ENCODE measurements around the gene MAP4K4.

Gene MAP4K4

DNA sequence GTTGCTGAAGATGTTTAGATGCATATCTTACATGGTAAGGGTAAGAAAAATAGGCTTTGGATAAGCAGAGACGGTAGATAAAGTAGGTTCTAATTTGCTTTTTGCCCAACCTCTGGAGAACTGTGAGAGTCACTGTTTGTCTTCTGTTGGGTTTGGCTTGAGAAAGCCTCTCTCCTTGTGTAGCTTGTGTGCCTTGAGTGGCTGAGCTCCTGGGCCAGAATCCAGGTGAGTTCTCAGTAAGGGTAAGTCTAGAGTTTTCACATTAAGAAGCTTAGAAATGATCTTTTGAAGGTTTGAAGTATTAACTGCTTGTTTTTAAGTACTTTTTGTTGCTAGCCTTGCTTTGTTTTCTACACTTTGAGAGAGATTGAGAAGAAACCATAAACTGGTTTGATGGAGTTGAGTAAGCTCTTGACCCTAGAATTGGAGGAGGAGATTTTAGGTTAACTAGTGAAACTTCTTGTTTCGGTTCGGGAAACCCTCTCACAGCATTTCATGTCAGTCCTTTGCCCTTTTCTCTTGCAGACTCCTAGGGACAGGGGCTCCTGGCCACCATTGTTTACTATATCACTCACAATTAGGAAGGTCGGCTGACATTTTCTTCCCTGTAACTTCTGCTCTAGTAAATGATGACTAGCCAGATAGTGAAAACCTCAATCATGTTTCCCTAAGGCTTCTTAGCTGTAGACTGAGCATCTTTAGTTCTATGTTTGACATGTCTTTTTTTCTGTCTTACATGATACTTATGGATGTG, 26.0 kb downstream of the MAP4K4 start:
- no peak for FAIRE-seq

GRCh38 chr2:101724125-101724474, 26.6 kb downstream of the MAP4K4 start:
- FAIRE-seq: no peak

DNA sequence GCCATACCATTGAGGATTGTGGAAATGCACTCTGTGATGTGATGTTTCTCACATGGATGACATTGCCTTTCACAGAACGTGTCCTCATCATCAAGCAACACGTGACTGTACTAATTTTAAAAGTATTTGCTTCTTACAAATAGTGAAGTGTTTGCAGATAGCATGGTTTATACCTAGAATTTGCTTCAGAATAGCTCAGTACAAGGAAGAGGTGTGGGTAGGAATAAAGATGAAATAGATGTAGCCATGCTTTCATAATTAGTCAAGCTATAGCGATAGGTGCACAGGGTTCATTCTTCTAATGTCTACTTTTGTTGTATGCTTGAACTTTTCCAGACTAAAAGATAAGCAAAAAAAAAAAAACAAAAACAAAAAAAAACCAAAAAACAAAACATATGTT, 27.5 kb downstream of the MAP4K4 start:
- no peak for FAIRE-seq

GRCh38 chr2:101725515-101726192, 28.1 kb downstream of the MAP4K4 start:
- FAIRE-seq: no peak

DNA sequence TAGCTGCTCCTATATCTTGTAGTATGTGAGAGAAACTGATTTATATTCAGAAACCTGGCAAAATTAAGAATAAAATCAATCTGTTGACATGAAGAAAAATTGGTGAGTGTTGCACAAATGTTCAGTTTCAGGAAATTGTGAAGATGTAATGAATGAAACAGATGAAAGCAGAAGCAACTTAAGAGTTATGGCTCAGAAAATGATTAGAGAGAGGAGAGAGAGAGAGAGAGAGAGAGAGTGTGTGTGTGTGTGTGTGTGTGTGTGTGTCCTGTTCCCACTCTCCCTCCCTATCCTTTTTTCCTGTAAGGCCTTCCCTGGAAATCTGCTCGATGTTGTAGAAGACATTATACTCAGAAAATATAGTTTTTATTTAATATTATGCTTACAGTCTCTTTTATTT, 31.4 kb downstream of the MAP4K4 start:
- no peak for FAIRE-seq

DNA sequence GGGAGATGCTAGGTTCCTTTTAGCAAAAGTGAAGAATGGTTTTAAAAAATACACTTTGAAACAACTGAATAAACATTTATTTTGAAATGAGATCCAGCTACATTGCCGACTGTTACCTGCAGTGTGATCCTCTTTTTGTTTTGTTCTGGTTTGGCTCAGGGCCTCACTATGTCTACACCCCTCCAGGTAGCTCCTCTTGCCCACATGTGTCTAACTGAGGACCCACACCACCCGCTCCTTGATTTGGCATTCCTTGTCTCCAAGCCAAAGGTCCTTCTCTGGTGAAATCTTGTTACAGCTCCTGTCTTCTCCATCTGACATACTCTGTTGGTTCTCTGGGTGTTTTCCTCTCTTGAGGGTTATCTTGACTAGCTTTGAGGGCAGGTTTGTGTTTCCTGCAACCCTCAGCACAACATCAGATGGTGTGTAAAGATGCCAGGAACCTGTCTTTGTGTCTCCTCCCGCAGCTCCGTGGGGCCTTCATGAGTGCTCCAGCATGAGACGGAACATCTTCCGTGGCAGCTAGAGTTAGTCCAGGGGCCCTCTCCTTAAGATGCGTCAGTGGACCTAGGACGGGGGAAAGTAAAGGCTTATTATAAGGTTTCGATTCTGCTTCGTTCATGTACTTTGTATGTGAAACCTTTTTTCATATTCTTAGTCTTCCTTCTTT, 32.1 kb downstream of the MAP4K4 start:
- FAIRE-seq: no peak

DNA sequence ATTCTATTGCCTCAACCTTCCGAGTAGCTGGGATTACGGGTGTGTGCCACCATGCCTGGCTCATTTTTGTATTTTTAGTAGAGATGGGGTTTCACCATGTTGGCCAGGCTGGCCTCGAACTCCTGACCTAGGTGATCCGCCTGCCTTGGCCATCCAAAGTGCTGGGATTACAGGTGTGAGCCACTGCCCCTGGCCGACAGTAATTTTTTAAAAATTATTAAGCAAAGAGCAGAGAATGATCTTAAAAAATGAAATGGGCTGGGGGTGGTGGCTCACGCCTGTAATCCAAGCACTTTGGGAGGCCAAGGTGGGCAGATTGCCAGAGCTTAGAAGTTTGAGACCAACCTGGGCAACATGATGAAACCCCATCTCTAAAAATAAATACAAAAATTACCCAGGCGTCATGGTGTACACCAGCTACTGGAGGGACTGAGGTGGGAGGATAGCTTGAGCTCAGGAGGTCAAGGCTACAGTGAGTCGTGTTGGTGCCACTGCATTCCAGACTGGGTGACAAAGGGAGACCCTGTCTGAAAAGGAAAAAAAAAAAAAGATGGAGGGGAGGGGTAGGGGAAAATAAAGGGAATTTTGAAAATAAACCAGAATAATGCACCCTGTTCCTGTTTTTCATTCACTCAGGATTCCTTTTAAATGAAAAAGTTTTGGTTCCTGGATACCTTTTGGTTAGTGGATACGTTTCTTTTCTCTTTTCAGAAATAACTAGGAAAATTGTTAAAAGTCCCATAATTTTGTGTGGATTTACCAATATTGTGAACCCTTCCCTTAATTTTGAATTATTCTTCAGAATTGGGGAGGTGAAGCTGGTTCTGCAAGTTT, 33.9 kb downstream of the MAP4K4 start:
- FAIRE-seq: no peak

- no peak for FAIRE-seq
Measured at GRCh38 chr2:101732199-101732598, 34.7 kb downstream of the MAP4K4 start.

- no peak for FAIRE-seq
Measured at GRCh38 chr2:101732773-101733256, 35.3 kb downstream of the MAP4K4 start.

DNA sequence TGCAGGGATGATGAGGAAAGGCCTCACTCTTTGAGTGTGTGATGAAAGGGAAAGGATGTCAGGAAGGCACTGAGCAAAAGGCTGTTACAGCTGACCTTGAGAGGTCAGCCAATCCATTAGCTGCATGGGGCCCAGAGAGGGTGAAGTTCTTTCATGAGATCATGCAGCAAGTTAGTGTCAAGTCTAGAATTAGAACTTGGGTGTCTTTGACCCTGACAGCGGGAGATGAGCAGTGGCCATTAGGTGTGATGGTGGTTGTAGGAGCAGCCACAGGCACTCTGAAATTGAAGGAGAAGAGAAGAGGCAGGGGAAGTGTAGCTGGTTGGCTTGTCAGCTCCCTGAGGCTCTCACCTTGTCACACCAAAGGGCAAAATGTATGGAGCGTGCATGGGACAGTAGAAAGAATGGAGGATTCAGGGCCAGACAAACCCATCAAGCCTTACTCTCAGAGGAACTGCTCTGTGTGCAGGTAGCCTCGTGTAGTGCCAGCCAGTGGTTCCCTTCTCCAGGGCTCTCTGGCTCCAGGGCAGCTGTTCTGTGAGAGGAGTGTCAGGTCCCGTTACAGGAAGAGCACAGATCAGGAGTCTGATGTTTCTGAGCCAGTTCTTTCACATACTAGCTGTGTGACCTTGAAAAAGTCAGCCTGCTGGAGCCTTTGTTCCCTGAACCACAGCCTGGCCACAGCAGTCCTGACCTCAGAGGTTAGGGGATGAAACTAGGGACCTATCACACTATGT, 35.9 kb downstream of the MAP4K4 start:
- no peak for FAIRE-seq

DNA sequence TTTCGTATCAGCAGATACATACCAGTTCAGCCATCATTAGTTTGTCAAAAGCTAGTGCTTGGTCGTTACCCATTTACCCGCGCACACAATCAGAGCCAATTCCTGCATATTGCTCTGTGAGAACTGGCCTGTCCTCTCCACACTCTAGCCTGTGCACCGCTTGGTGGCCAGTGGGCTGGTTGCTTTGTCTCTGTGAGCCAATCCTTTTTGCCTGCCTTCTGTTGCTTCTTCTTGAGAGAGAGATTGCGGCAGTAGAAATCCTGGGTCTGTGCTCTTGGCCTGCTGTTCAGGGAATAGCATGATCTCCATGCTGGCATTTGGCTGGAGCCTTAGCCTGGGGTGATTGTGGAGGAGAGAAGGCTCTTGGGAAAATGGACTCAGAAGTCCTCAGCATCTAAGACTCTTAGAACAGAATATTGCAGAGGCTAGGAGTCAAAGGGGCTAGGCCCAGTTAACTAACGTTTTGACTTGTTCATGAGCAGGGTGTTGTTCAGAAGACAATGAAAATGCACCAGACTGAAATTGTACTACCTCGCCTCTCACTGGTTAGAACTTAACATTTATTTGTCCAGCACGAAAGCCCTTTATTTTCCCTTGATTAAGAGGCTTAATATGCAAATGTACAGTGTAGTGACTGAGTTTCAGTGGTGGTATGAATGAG, 37.1 kb downstream of the MAP4K4 start:
- FAIRE-seq: no peak

DNA sequence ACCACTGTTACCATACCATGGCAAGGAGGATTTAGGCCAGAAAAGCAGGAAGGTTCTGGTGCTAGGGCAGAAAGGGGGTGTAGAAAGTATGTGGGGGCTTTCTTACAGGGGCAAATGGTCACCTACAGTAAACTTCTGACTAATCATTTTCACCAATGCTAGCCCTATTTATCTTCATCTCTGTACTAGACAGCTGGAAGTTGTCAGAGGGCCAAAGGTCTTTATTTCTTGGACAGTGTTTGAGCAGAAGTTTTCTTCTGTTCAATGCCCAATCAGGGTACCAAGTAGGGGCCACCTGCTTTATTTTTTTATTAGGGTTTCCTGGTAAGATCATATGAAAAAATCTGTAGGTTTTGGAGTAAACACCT, 37.6 kb downstream of the MAP4K4 start:
- no peak for FAIRE-seq

DNA sequence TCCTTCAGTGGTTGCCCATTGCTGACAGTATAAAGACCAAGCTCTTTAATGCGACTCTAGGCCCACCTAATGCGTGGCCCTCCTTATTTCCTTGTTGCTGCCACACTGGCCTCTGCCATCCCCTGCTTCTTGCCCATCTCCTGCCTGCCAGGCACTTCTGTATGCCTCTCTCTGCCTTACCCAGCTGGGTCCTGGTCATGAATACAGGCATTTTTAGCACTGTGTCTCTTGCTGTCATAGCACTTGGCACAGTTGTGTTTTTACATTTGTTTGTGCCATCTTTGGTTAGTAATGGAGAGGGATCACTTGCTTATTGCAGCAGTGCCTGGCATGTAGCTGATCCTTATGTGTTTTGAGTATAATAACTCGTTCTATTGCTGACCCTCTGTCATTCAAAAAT, 38.7 kb downstream of the MAP4K4 start:
- no peak for FAIRE-seq

DNA sequence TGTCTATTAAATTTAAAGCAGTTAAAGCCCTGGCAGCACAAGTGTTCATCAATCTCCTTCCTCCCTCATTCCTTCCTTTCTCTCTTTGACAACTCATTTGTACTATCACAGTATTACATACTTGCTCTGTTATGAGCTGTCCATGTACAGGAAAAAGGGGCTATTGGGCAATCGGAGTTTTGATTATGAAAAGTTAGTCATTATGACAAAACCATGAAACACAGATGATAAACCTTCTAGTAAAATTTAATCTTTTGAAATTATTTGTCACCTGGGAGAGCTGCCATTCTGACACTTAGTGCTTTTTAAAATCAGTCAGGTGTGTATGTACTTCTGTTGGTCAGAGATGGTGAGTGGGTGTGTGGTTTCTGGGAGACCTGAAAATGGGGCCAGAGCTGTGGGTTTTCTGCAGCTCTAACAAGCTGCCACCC, 39.4 kb downstream of the MAP4K4 start:
- no peak for FAIRE-seq

GRCh38 chr2:101737478-101738255, 40.2 kb downstream of the MAP4K4 start:
- FAIRE-seq: no peak

DNA sequence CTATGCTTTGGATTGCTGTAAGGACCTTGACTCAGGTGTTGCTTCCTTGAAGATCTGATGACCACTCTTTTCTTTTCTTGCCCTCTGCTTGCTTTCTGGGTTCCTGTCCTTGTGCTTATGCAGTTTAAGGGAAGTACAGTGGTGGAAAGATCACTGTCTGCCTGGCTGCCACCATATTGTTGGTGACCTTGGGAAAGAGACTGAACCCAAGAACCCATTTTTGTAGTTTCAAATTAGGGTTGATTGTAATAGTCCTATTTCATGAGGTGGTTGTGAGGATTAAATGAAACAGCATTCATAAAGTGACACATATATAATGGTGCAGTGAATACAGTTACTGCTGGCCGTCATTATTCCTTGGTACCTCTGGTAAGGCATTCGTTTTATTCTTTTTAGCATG, 41.1 kb downstream of the MAP4K4 start:
- no peak for FAIRE-seq

DNA sequence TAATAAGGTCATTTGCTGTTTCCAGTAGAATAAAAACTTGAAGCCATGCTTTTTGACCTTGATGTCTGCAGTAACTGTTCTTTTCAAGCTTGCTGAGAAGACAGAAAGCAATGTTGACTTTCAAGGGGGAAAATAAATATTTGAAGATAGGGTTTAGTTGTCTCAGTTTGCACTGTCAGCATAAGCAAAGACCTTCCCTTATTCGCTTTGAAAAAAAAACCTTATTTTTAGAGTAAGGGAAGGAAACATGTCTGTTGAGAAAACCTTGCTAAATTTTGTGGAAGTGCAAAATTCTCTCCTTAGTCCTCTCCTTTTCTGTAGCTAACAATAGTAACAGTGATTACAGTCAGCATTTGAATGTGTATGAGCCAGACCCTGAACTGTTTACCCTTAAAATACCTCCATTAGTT, 43.1 kb downstream of the MAP4K4 start:
- FAIRE-seq: no peak

DNA sequence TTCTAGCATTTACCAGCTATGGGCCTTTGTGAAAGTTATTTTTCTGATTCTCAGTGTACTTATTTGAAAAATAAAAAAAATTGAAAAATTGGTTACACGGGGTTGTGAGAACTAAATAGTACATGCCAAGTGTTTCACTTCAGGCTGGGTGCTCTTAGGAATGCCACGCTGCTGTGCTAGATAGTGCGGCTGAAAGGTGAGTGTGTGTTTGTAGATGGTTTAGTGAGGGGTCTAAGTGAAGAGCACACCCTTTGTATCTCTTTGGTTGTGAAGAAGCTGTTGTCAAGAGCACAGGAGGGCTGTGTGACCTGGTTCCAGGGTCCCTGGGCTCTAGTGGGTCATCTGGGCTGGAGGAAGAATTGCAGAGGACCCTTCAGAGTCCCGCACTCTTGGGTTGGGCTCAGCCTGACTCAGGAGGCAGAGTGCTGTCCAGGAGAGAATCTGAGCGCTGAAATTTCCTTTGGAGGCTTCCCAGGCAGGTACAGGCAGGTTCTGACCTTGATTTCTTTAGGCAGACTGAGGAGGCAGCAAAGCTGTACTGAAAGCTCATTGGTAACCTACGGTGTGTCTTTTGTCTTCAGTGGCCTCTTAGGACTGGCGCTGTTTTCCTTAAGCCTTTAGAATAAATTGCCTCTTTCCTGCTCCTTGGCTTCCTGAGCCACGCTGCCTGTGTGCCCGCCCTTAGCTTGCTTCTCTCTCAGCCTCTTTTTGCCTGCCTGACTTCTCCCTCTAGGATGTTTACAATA, 44.4 kb downstream of the MAP4K4 start:
- no peak for FAIRE-seq

DNA sequence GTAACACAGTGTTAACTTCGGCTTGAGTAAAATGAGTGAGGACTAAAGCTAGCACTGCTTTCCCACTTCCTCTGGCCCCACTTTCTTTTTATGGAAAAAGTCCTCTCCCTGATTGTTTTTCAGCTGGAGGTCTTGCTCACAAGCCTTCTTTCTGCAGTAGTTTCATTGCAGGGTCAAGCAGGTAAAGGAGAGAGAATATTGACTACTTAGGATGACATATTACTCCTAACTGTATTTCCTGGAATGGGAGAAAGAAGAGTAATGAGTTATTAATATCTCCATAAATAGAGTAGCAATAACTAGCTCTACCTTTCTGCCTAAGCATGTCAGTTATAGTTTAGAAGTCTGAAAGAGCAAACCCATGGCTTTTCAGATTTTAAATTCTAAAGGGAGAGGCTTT, 45.0 kb downstream of the MAP4K4 start:
- no peak for FAIRE-seq

DNA sequence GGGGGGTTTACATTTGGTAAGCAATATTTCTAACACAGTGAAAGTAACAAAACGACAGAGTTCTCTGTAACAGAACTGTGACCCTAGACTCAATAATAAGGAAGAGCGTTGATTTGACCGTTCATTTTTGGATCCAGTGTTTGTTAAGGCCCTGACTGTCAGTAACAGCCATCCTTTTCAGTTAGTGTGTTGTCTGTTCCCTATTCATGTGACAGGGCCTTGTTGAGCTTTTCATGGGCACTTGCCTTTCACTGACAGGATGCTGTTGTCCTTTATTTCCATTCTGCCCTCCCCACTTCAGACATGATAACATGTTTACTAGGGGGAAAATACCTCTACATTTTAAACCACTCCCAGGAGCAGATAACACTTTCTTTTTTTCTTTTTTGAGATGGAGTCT, 45.8 kb downstream of the MAP4K4 start:
- no peak for FAIRE-seq

Data from A204.1 (cell line).